Renal cortical epithelial cell (primary cell): ENCODE measurements around the gene EEF1A2. TPM values are rescaled to one million over a fixed set of nuclear protein-coding genes. Genes with fewer than 3 reads are reported as not detected.
A peak's percentile ranks its signal among the peaks of the same experiment; 100 is the strongest.

Experiments
- DNase-seq: peaks from one replicate; pipeline ENCODE4 v3.0.0-alpha.2; 2011; ENCODE audit warnings: low read depth
- total RNA-seq: library from RNA; depleted of rRNA; stranded (reverse); fragments of >200 nt; gene quantifications from 2 replicates; pipeline ENCODE4 v1.2.3, GENCODE V29; 2014

The EEF1A2 gene
- total RNA-seq, 1 donor from 2014 or later, result 29.3 TPM

- DNase-seq, result no peak
These were observed 29.2 kb downstream of the EEF1A2 start for GRCh38 chr20:63469713-63470101.

- no peak for DNase-seq
These were observed 29.7 kb downstream of the EEF1A2 start for GRCh38 chr20:63469019-63469712.

GRCh38 chr20:63468421-63468820 lies 30.5 kb downstream of the EEF1A2 start:
- DNase-seq, result no peak

- no peak for DNase-seq
These were observed 31.4 kb downstream of the EEF1A2 start for GRCh38 chr20:63467294-63468083.

- DNase-seq, result no peak
These were observed 32.0 kb downstream of the EEF1A2 start for GRCh38 chr20:63466861-63467260.

- no peak for DNase-seq
These were observed 32.5 kb downstream of the EEF1A2 start for GRCh38 chr20:63466250-63466825.

GRCh38 chr20:63465380-63466249 lies 33.3 kb downstream of the EEF1A2 start:
- DNase-seq, result no peak

- no peak for DNase-seq
These were observed 34.6 kb downstream of the EEF1A2 start for GRCh38 chr20:63464289-63464635.

- DNase-seq, result no peak
These were observed 35.2 kb downstream of the EEF1A2 start for GRCh38 chr20:63463400-63464288.

- no peak for DNase-seq
These were observed 36.6 kb downstream of the EEF1A2 start for GRCh38 chr20:63462244-63462643.

GRCh38 chr20:63461104-63461763 lies 37.6 kb downstream of the EEF1A2 start:
- no peak for DNase-seq

GRCh38 chr20:63459070-63459380 lies 39.9 kb downstream of the EEF1A2 start:
- DNase-seq, result no peak

- DNase-seq, result no peak
These were observed 40.5 kb downstream of the EEF1A2 start for GRCh38 chr20:63458170-63459069.

GRCh38 chr20:63457737-63458136 lies 41.1 kb downstream of the EEF1A2 start:
- DNase-seq, result peak; percentile 42

- DNase-seq, result no peak
These were observed 42.2 kb downstream of the EEF1A2 start for GRCh38 chr20:63456429-63457284.

GRCh38 chr20:63455568-63455859 lies 43.4 kb downstream of the EEF1A2 start:
- no peak for DNase-seq

- no peak for DNase-seq
These were observed 43.9 kb downstream of the EEF1A2 start for GRCh38 chr20:63454731-63455567.
